HepG2 (cell line): ENCODE results near the gene CCDC93. TPM values are rescaled to one million over a fixed set of nuclear protein-coding genes. Genes with fewer than 3 reads are reported as not detected.

Experiments used
- GTF3A ChIP-seq: sonication (generic); formaldehyde crosslinking; conservative IDR thresholded peaks from 2 replicates; pipeline ENCODE4 v1.4.0; 2020; ENCODE audit warnings: mild to moderate bottlenecking, missing genetic modification reagents
- KDM1A ChIP-seq: IDR thresholded peaks from 2 replicates; pipeline ENCODE4 v1.6.1; 2016; ENCODE audit warnings: missing compliant biosample characterization
- NCOA1 ChIP-seq: sonication (generic); formaldehyde crosslinking; IDR thresholded peaks from 2 replicates; pipeline ENCODE4 v1.9.0; 2021; ENCODE audit warnings: missing genetic modification reagents
- NCOA2 ChIP-seq: sonication (generic); formaldehyde crosslinking; IDR thresholded peaks from 2 replicates; pipeline ENCODE4 v1.8.0; 2022; ENCODE audit warnings: inconsistent platforms
- PLRG1 ChIP-seq: fragments of 450-650 bp; conservative IDR thresholded peaks from 2 replicates; pipeline ENCODE4 v1.6.1; 2016
- RXRB ChIP-seq: IDR thresholded peaks from 2 replicates; pipeline ENCODE4 v1.6.1; 2016; ENCODE audit warnings: borderline replicate concordance, missing genetic modification reagents, missing compliant biosample characterization
- SALL2 ChIP-seq: sonication (generic); formaldehyde crosslinking; IDR thresholded peaks from 2 replicates; pipeline ENCODE4 v1.8.1; 2023; ENCODE audit warnings: mild to moderate bottlenecking, missing genetic modification reagents, inconsistent platforms
- SIN3A ChIP-seq: IDR thresholded peaks from 2 replicates; pipeline ENCODE4 v1.6.1; 2011; ENCODE audit warnings: low read depth, mild to moderate bottlenecking, control low read depth, low read length, borderline replicate concordance
- TCF7L2 ChIP-seq: IDR thresholded peaks from 2 replicates; pipeline ENCODE4 v1.6.1; 2011; ENCODE audit warnings: mild to moderate bottlenecking, low read depth, low read length, moderate library complexity
- ZNF124 ChIP-seq: sonication (generic); formaldehyde crosslinking; IDR thresholded peaks from 2 replicates; pipeline ENCODE4 v1.4.0; 2020; ENCODE audit warnings: missing genetic modification reagents
- ZNF253 ChIP-seq: sonication (generic); formaldehyde crosslinking; IDR thresholded peaks from 2 replicates; pipeline ENCODE4 v1.8.0; 2022; ENCODE audit warnings: mild to moderate bottlenecking, missing genetic modification reagents, borderline replicate concordance
- ZNF260 ChIP-seq: sonication (generic); formaldehyde crosslinking; IDR thresholded peaks from 2 replicates; pipeline ENCODE4 v1.4.0; 2020; ENCODE audit warnings: missing genetic modification reagents, low read depth, mild to moderate bottlenecking, borderline replicate concordance
- ZNF263 ChIP-seq: sonication (generic); formaldehyde crosslinking; IDR thresholded peaks from 2 replicates; pipeline ENCODE4 v1.4.0; 2020; ENCODE audit warnings: missing genetic modification reagents
- ZNF660 ChIP-seq: sonication (generic); formaldehyde crosslinking; IDR thresholded peaks from 2 replicates; pipeline ENCODE4 v1.5.1; 2020; ENCODE audit warnings: mild to moderate bottlenecking, low read depth, missing genetic modification reagents, borderline replicate concordance
- ZNF720 ChIP-seq: sonication (generic); formaldehyde crosslinking; IDR thresholded peaks from 2 replicates; pipeline ENCODE4 v1.4.0; 2020; ENCODE audit warnings: missing genetic modification reagents
- ZNF841 ChIP-seq: sonication (generic); formaldehyde crosslinking; IDR thresholded peaks from 2 replicates; pipeline ENCODE4 v1.8.1; 2023; ENCODE audit warnings: missing genetic modification reagents, borderline replicate concordance
- ZNF878 ChIP-seq: sonication (generic); formaldehyde crosslinking; IDR thresholded peaks from 2 replicates; pipeline ENCODE4 v1.8.1; 2023; ENCODE audit warnings: mild to moderate bottlenecking, missing genetic modification reagents, moderate library complexity
- polyA plus RNA-seq, 8 experiments: library from polyadenylated mRNA; depleted of rRNA in 3 of 8; stranded (reverse) in 7 of 8; unstranded in 1 of 8; fragments of >200 nt; fragmentation: Illumina TruSeq in 4 of 8; extraction: Trizol in 4 of 8; gene quantifications; 2 replicates each; pipeline versions ENCODE4 v1.2.1 to v1.2.3, GENCODE V29; 2011 to 2016; ENCODE audit warnings: low read depth in 4 of 8, missing spikeins in 1 of 8, mixed read lengths in 1 of 8; ENCODE audit not compliant: insufficient read depth in 1 of 8
- total RNA-seq, 5 experiments: library from RNA; depleted of rRNA; stranded (reverse); fragments of >200 nt; fragmentation: Illumina TruSeq; extraction: Trizol; gene quantifications; 2 replicates each; pipeline ENCODE4 v1.2.3, GENCODE V29; 2016; ENCODE audit warnings: low read depth in 1 of 5
- TF ChIP-seq, protein P1 (sequence below), 2 experiments: sonication (generic) in 1 of 2; formaldehyde crosslinking in 1 of 2; IDR thresholded peaks; 2 replicates each; pipeline versions ENCODE4 v1.6.1 to v1.9.0; 2014 to 2022; ENCODE audit warnings: antibody characterized with exemption in 1 of 2, borderline replicate concordance in 1 of 2, inconsistent platforms in 1 of 2, low read depth in 1 of 2, missing genetic modification reagents in 1 of 2
- TF ChIP-seq, protein P2 (sequence below): IDR thresholded peaks from 2 replicates; pipeline ENCODE4 v1.6.1; 2016
- TF ChIP-seq, protein P3 (sequence below): sonication (generic); formaldehyde crosslinking; IDR thresholded peaks from 2 replicates; pipeline ENCODE4 v1.4.0; 2020; ENCODE audit warnings: mild to moderate bottlenecking, missing genetic modification reagents
- TF ChIP-seq, protein P4 (sequence below): IDR thresholded peaks from 2 replicates; pipeline ENCODE4 v1.6.1; 2012; ENCODE audit warnings: low read depth, low read length, improper control_type of control experiment

The CCDC93 gene
- total and polyA plus RNA-seq, 2 of the 13 experiments (the other 11 are each of a cell fraction or from before 2014, with no cell fraction given): 37.2 to 53.2 TPM

DNA sequence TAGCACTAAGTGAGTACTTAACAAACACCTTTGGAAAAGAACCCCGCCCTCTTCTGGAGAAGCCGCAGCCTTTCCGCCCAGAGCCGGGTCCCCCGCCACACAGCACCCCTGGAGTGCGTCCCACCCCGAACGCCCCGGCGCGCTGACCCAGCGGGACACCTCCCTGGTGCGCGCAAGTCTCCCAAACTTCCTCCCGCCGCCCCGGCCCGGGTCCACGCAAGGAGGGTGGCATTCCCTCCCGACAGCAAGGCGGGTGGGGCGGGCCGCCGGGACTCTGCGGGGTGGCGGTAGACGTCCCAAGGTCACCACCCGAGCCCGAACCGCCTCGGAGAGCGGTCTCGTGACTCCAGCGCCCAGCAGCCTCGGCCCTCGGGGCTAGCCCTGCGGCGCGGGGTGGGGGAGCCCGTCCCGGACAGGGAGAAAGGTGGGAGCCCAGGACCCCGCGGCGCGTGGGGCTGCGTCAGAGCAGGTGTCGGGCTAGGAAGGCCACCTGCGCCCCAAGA is 598 bp downstream of the CCDC93 start (continued):
- 0 out of 2 replicates have a peak, but pooled peaks have one; percentile 17 for TF ChIP-seq NCOA2 (CRISPR knock-in tag)
- TF ChIP-seq KDM1A (CRISPR knock-in tag): no peak
- no peak for TF ChIP-seq ZNF841
- TF ChIP-seq, protein P1, sequence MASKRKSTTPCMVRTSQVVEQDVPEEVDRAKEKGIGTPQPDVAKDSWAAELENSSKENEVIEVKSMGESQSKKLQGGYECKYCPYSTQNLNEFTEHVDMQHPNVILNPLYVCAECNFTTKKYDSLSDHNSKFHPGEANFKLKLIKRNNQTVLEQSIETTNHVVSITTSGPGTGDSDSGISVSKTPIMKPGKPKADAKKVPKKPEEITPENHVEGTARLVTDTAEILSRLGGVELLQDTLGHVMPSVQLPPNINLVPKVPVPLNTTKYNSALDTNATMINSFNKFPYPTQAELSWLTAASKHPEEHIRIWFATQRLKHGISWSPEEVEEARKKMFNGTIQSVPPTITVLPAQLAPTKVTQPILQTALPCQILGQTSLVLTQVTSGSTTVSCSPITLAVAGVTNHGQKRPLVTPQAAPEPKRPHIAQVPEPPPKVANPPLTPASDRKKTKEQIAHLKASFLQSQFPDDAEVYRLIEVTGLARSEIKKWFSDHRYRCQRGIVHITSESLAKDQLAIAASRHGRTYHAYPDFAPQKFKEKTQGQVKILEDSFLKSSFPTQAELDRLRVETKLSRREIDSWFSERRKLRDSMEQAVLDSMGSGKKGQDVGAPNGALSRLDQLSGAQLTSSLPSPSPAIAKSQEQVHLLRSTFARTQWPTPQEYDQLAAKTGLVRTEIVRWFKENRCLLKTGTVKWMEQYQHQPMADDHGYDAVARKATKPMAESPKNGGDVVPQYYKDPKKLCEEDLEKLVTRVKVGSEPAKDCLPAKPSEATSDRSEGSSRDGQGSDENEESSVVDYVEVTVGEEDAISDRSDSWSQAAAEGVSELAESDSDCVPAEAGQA (IDR thresholded peaks at IDR 0.05; ENCODE audit: low read depth): no peak
- TF ChIP-seq, protein P1 (CRISPR knock-in tag; IDR thresholded peaks at IDR 0.05; ENCODE audit: borderline replicate concordance): no peak
- TF ChIP-seq ZNF260 (CRISPR knock-in tag): no peak
- TF ChIP-seq, protein P2, sequence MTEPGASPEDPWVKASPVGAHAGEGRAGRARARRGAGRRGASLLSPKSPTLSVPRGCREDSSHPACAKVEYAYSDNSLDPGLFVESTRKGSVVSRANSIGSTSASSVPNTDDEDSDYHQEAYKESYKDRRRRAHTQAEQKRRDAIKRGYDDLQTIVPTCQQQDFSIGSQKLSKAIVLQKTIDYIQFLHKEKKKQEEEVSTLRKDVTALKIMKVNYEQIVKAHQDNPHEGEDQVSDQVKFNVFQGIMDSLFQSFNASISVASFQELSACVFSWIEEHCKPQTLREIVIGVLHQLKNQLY: no peak
- TF ChIP-seq PLRG1: no peak
- no peak for TF ChIP-seq ZNF263 (CRISPR knock-in tag)
- no peak for TF ChIP-seq ZNF253 (CRISPR knock-in tag)
- TF ChIP-seq, protein P3, sequence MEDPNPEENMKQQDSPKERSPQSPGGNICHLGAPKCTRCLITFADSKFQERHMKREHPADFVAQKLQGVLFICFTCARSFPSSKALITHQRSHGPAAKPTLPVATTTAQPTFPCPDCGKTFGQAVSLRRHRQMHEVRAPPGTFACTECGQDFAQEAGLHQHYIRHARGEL (CRISPR knock-in tag): no peak
- peak; percentile 90 for TF ChIP-seq NCOA1 (CRISPR knock-in tag)
- TF ChIP-seq ZNF124 (CRISPR knock-in tag): 0 out of 2 replicates have a peak, but pooled peaks have one; percentile 20
- no peak for TF ChIP-seq ZNF878 (CRISPR knock-in tag)
- TF ChIP-seq ZNF660 (CRISPR knock-in tag): no peak
- TF ChIP-seq GTF3A (CRISPR knock-in tag): no peak
- TF ChIP-seq SIN3A: no peak
- TF ChIP-seq RXRB (CRISPR knock-in tag): 0 out of 2 replicates have a peak, but pooled peaks have one; percentile 7
- TF ChIP-seq SALL2 (CRISPR knock-in tag): no peak
- no peak for TF ChIP-seq TCF7L2
- TF ChIP-seq, protein P4, sequence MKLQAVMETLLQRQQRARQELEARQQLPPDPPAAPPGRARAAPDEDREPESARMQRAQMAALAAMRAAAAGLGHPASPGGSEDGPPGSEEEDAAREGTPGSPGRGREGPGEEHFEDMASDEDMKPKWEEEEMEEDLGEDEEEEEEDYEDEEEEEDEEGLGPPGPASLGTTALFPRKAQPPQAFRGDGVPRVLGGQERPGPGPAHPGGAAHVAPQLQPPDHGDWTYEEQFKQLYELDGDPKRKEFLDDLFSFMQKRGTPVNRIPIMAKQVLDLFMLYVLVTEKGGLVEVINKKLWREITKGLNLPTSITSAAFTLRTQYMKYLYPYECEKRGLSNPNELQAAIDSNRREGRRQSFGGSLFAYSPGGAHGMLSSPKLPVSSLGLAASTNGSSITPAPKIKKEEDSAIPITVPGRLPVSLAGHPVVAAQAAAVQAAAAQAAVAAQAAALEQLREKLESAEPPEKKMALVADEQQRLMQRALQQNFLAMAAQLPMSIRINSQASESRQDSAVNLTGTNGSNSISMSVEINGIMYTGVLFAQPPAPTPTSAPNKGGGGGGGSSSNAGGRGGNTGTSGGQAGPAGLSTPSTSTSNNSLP: no peak
- TF ChIP-seq ZNF720 (CRISPR knock-in tag): no peak
